H9 (cell line): ENCODE results near the gene CLEC19A. TPM values are rescaled to one million over a fixed set of nuclear protein-coding genes. Genes with fewer than 3 reads are reported as not detected.

Source experiments
- DNase-seq: peaks from one replicate; pipeline ENCODE4 v3.0.0-alpha.2; 2017
- H2AFZ ChIP-seq: one replicate; pipeline ENCODE4 v1.6.1; 2013; ENCODE audit warnings: mild to moderate bottlenecking, low read length, control low read depth, moderate library complexity
- H2AK5ac ChIP-seq: 2 replicates; pipeline ENCODE4 v1.6.1; 2013; ENCODE audit warnings: low read length, control low read depth, mixed read lengths; ENCODE audit not compliant: insufficient read length
- H2BK120ac ChIP-seq: one replicate; pipeline ENCODE4 v1.6.1; 2013; ENCODE audit warnings: low read depth, mild to moderate bottlenecking, low read length, control low read depth, inconsistent platforms; ENCODE audit not compliant: poor library complexity, severe bottlenecking
- H2BK12ac ChIP-seq: 2 replicates; pipeline ENCODE4 v1.6.1; 2013; ENCODE audit warnings: low read length, control low read depth, mixed read lengths, low read depth; ENCODE audit not compliant: insufficient read length
- H2BK15ac ChIP-seq: 2 replicates; pipeline ENCODE4 v1.6.1; 2013; ENCODE audit warnings: low read depth, low read length, control low read depth
- H2BK20ac ChIP-seq: one replicate; pipeline ENCODE4 v1.6.1; 2013; ENCODE audit warnings: low read depth, mild to moderate bottlenecking, low read length, control low read depth, inconsistent platforms; ENCODE audit not compliant: poor library complexity, severe bottlenecking
- H2BK5ac ChIP-seq: 2 replicates; pipeline ENCODE4 v1.6.1; 2013; ENCODE audit warnings: low read length, control low read depth, mixed read lengths; ENCODE audit not compliant: insufficient read length
- H3K14ac ChIP-seq: 2 replicates; pipeline ENCODE4 v1.6.1; 2013; ENCODE audit warnings: low read length, control low read depth; ENCODE audit not compliant: insufficient read depth
- H3K18ac ChIP-seq: 2 replicates; pipeline ENCODE4 v1.6.1; 2013; ENCODE audit warnings: low read depth, mild to moderate bottlenecking, mixed read lengths, low read length, control low read depth; ENCODE audit not compliant: insufficient read length
- H3K23ac ChIP-seq: 2 replicates; pipeline ENCODE4 v1.6.1; 2013; ENCODE audit warnings: low read length, control low read depth, mixed read lengths, low read depth; ENCODE audit not compliant: insufficient read length
- H3K23me2 ChIP-seq: 2 replicates; pipeline ENCODE4 v1.6.1; 2013; ENCODE audit warnings: low read depth, mild to moderate bottlenecking, mixed read lengths, low read length, control low read depth; ENCODE audit not compliant: insufficient read length, poor library complexity, severe bottlenecking
- H3K27ac ChIP-seq: 2 replicates; pipeline ENCODE4 v1.5.1; 2013; ENCODE audit warnings: low read length, control low read depth, mixed read lengths, low read depth; ENCODE audit not compliant: insufficient read length
- H3K27me3 ChIP-seq: 2 replicates; pipeline ENCODE4 v1.6.1; 2013; ENCODE audit warnings: low read length, control low read depth, inconsistent platforms; ENCODE audit not compliant: insufficient read depth
- H3K4ac ChIP-seq: 2 replicates; pipeline ENCODE4 v1.6.1; 2013; ENCODE audit warnings: low read depth, mild to moderate bottlenecking, control low read depth, inconsistent platforms, low read length, moderate library complexity
- H3K4me1 ChIP-seq: 2 replicates; pipeline ENCODE4 v1.6.1; 2013; ENCODE audit warnings: low read length, control low read depth, inconsistent platforms; ENCODE audit not compliant: insufficient read depth
- H3K4me2 ChIP-seq: 2 replicates; pipeline ENCODE4 v1.6.1; 2013; ENCODE audit warnings: low read length, control low read depth, mixed read lengths; ENCODE audit not compliant: insufficient read length, insufficient read depth
- H3K56ac ChIP-seq: 2 replicates; pipeline ENCODE4 v1.6.1; 2013; ENCODE audit warnings: low read depth, mild to moderate bottlenecking, mixed read lengths, low read length, control low read depth; ENCODE audit not compliant: insufficient read length
- H3K79me1 ChIP-seq: 2 replicates; pipeline ENCODE4 v1.6.1; 2013; ENCODE audit warnings: low read depth, mild to moderate bottlenecking, moderate library complexity, low read length, control low read depth, inconsistent platforms; ENCODE audit not compliant: insufficient read depth, poor library complexity, severe bottlenecking
- H3K79me2 ChIP-seq: 2 replicates; pipeline ENCODE4 v1.6.1; 2013; ENCODE audit warnings: low read length, control low read depth, inconsistent platforms; ENCODE audit not compliant: insufficient read depth
- H3K9ac ChIP-seq: 2 replicates; pipeline ENCODE4 v1.6.1; 2013; ENCODE audit warnings: low read length, control low read depth, mixed read lengths; ENCODE audit not compliant: insufficient read length; ENCODE audit errors: extremely low read depth
- H3K9me3 ChIP-seq: one replicate; pipeline ENCODE4 v1.6.1; 2013; ENCODE audit warnings: low read depth, low read length, inconsistent platforms; ENCODE audit not compliant: control insufficient read depth
- H3T11ph ChIP-seq: one replicate; pipeline ENCODE4 v1.6.1; 2013; ENCODE audit warnings: mild to moderate bottlenecking, low read length, control low read depth, inconsistent platforms
- H4K20me1 ChIP-seq: one replicate; pipeline ENCODE4 v1.6.1; 2013; ENCODE audit not compliant: control insufficient read depth, insufficient read length, insufficient read depth
- H4K5ac ChIP-seq: 2 replicates; pipeline ENCODE4 v1.6.1; 2013; ENCODE audit warnings: low read depth, mild to moderate bottlenecking, mixed read lengths, low read length, control low read depth; ENCODE audit not compliant: insufficient read length
- H4K8ac ChIP-seq: replicated peaks from 2 replicates; pipeline ENCODE4 v1.6.1; 2013; ENCODE audit warnings: low read length, control low read depth, mixed read lengths, low read depth; ENCODE audit not compliant: insufficient read length
- H4K91ac ChIP-seq: 2 replicates; pipeline ENCODE4 v1.6.1; 2013; ENCODE audit warnings: low read depth, mild to moderate bottlenecking, moderate library complexity, mixed read lengths, low read length, control low read depth; ENCODE audit not compliant: insufficient read length
- H3K27ac Mint-ChIP-seq, 3 experiments: 2 replicates in 2 of 3; 3 replicates in 1 of 3; pipeline ENCODE4 v1.8.0; 2020 to 2021; ENCODE audit warnings: mixed read lengths in 3 of 3, mild to moderate bottlenecking in 1 of 3, moderate library complexity in 1 of 3
- H3K27me3 Mint-ChIP-seq: 2 replicates; pipeline ENCODE4 v1.8.0; 2021; ENCODE audit warnings: low read depth, mild to moderate bottlenecking, moderate library complexity, mixed read lengths
- H3K36me3 Mint-ChIP-seq, 3 experiments: 2 replicates in 2 of 3; 3 replicates in 1 of 3; pipeline ENCODE4 v1.8.0; 2020 to 2021; ENCODE audit warnings: low read depth in 3 of 3, mixed read lengths in 3 of 3; ENCODE audit not compliant: insufficient read depth in 1 of 3
- H3K4me1 Mint-ChIP-seq, 2 experiments: 2 replicates each; pipeline ENCODE4 v1.8.0; 2020; ENCODE audit warnings: mixed read lengths in 2 of 2
- H3K4me3 Mint-ChIP-seq, 2 experiments: 2 replicates in 1 of 2; 3 replicates in 1 of 2; pipeline ENCODE4 v1.8.0; 2020 to 2021; ENCODE audit warnings: mild to moderate bottlenecking in 2 of 2, mixed read lengths in 2 of 2, moderate library complexity in 1 of 2
- H3K9me3 Mint-ChIP-seq, 2 experiments: 2 replicates in 1 of 2; 3 replicates in 1 of 2; pipeline ENCODE4 v1.8.0; 2020; ENCODE audit warnings: mild to moderate bottlenecking in 2 of 2, mixed read lengths in 2 of 2, moderate library complexity in 1 of 2
- CTCF ChIP-seq: fragments of 200-600 bp; sonication (generic); conservative IDR thresholded peaks from 3 replicates; pipeline ENCODE4 v1.8.0; 2021; ENCODE audit warnings: antibody characterized with exemption, mild to moderate bottlenecking
- WGBS: extraction: QIAGEN DNeasy Blood & Tissue Kit; methylation state at CpG from one replicate; pipeline ENCODE4 v1.1.7; 2013; ENCODE audit warnings: missing lambda C conversion rate, low lambda C conversion rate, mixed read lengths; ENCODE audit not compliant: insufficient read length; ENCODE audit errors: extremely low coverage; 5-methylcytosine and 5-hydroxymethylcytosine counted together
- total RNA-seq: library from RNA; stranded (reverse); gene quantifications from 2 replicates; pipeline ENCODE4 v1.2.1, GENCODE V29; 2021

The CLEC19A gene
- total RNA-seq, 1 experiment from 2014 or later: not detected

- WGBS: no CpG with 5 or more reads among the region's 9 CpGs
- H3K23ac ChIP-seq: no peak overlapping the region
- no peak overlapping the region for H2BK120ac ChIP-seq
- no peak for DNase-seq
- no peak overlapping the region for H4K5ac ChIP-seq
- H3K79me1 ChIP-seq: no peaks in the 10 kb centered on the region
- H2BK20ac ChIP-seq: no peak overlapping the region
- H2BK12ac ChIP-seq: no peak overlapping the region
- H2BK15ac ChIP-seq: no peak overlapping the region
- no peaks in the 10 kb centered on the region for H3K27me3 ChIP-seq
- 0 out of 4 replicates have a peak, but pooled peaks cover 0 to 3% of the 10 kb centered on the region in 2 experiments for H3K4me1 Mint-ChIP-seq
- peaks cover 7 to 14% of the 10 kb centered on the region in 2 experiments for H3K9me3 Mint-ChIP-seq
- no peak overlapping the region for H2AK5ac ChIP-seq
- no peak overlapping the region for H3K27ac ChIP-seq
- H3K18ac ChIP-seq: no peak overlapping the region
- no peaks in the 10 kb centered on the region for H3K27me3 Mint-ChIP-seq
- H3K9me3 ChIP-seq: no peaks in the 10 kb centered on the region
- H3K27ac Mint-ChIP-seq: no peak overlapping the region
- no peak overlapping the region for H3K9ac ChIP-seq
- no peak overlapping the region for H3K4ac ChIP-seq
- H3K4me1 ChIP-seq: no peaks in the 10 kb centered on the region
- H3K4me2 ChIP-seq: no peak overlapping the region
- no peak overlapping the region for H4K8ac ChIP-seq
- H3T11ph ChIP-seq: no peak overlapping the region
- TF ChIP-seq CTCF: no peak
- H2BK5ac ChIP-seq: no peak overlapping the region
- H2AFZ ChIP-seq: no peak overlapping the region
- no peak overlapping the region for H3K4me3 Mint-ChIP-seq
- H3K36me3 Mint-ChIP-seq: peaks cover 2 to 15% (median 7%) of the 10 kb centered on the region in 3 experiments; a peak in 5 of 7 replicates
- no peaks in the 10 kb centered on the region for H3K23me2 ChIP-seq
- H3K14ac ChIP-seq: no peak overlapping the region
- H3K56ac ChIP-seq: no peak overlapping the region
- no peak overlapping the region for H4K91ac ChIP-seq
- no peaks in the 10 kb centered on the region for H3K79me2 ChIP-seq
- no peaks in the 10 kb centered on the region for H4K20me1 ChIP-seq
These were observed 20.1 kb upstream of the CLEC19A start for GRCh38 chr16:19265380-19265930.
